HepG2 (cell line): ENCODE results near the gene ADAMTS8. TPM values are rescaled to one million over a fixed set of nuclear protein-coding genes. Genes with fewer than 3 reads are reported as not detected.

Experiments used
- ATAC-seq: fragments of 200-7000 bp; cut with Tn5 transposase; 3 replicates; pipeline ENCODE4 v1.9.1; 2020; ENCODE audit warnings: mild to moderate bottlenecking, moderate library complexity
- BruUV-seq: library from RNA; stranded (reverse); fragments of 400-500 nt; replicated peaks from 2 replicates; lab custom pipeline; 2021; lab: Mats Ljungman, UMichigan
- CTCF ChIA-PET: fragments of 300-600 bp; formaldehyde crosslinking; extraction: SDS; loops from one replicate; lab custom pipeline; 2021; ENCODE audit warnings: low total read pairs, inconsistent platforms, low intra/inter-chr PET ratio; lab: Yijun Ruan, JAX
- POLR2A ChIA-PET: fragments of 350-600 bp; sonication (Branson Sonifier 250); formaldehyde crosslinking; loops from one replicate; lab custom pipeline; 2020; ENCODE audit warnings: antibody characterized with exemption, inconsistent platforms; lab: Yijun Ruan, JAX
- DNase-seq: peaks from one replicate; pipeline ENCODE4 v3.0.0-alpha.2; 2015; ENCODE audit warnings: low spot score
- FAIRE-seq: peaks from 3 replicates; lab custom pipeline; 2011; peaks lifted over from hg19 to GRCh38; lab: Jason Lieb, UNC
- H2AFZ ChIP-seq: one replicate; pipeline ENCODE4 v1.6.1; 2011; ENCODE audit warnings: low read length, inconsistent platforms
- H3K27ac ChIP-seq: fragments of 300-600 bp; 3 replicates; pipeline ENCODE4 v1.8.0; 2011; ENCODE audit warnings: mixed run types, mild to moderate bottlenecking, mixed read lengths, low read length, inconsistent platforms; ENCODE audit not compliant: insufficient read depth; ENCODE audit errors: extremely low read length
- H3K27me3 ChIP-seq, 2 experiments: fragments of 200-600 bp in 1 of 2; 2 replicates in 1 of 2; 3 replicates in 1 of 2; pipeline versions ENCODE4 v1.6.0 to v1.8.0; 2011; ENCODE audit warnings: low read length in 2 of 2, mild to moderate bottlenecking in 2 of 2, moderate library complexity in 2 of 2, inconsistent platforms in 1 of 2; ENCODE audit not compliant: insufficient read depth in 2 of 2, control insufficient read depth in 1 of 2
- H3K36me3 ChIP-seq, 2 experiments: fragments of 200-600 bp in 1 of 2; replicated peaks in 1 of 2; 2 replicates in 1 of 2; 3 replicates in 1 of 2; pipeline versions ENCODE4 v1.5.1 to v1.8.0; 2011; ENCODE audit warnings: low read length in 2 of 2, inconsistent platforms in 1 of 2; ENCODE audit not compliant: insufficient read depth in 2 of 2, control insufficient read depth in 1 of 2
- H3K4me1 ChIP-seq: 2 replicates; pipeline ENCODE4 v1.5.1; 2012; ENCODE audit warnings: low read length, inconsistent platforms; ENCODE audit not compliant: insufficient read depth
- H3K4me2 ChIP-seq: 2 replicates; pipeline ENCODE4 v1.6.0; 2011; ENCODE audit warnings: low read depth, low read length, inconsistent platforms
- H3K4me3 ChIP-seq, 3 experiments: fragments of 200-600 bp in 1 of 3; sonication (generic), shearing (Covaris generic) in 1 of 3; replicated peaks in 1 of 3; 2 replicates each; pipeline ENCODE4 v1.5.1; 2011 to 2016; ENCODE audit warnings: low read length in 3 of 3, inconsistent platforms in 2 of 3, low read depth in 2 of 3, mild to moderate bottlenecking in 2 of 3, control low read depth in 1 of 3, mixed read lengths in 1 of 3; ENCODE audit not compliant: insufficient read depth in 1 of 3
- H3K79me2 ChIP-seq: one replicate; pipeline ENCODE4 v1.6.1; 2011; ENCODE audit warnings: low read length, inconsistent platforms; ENCODE audit not compliant: insufficient read depth
- H3K9ac ChIP-seq: 2 replicates; pipeline ENCODE4 v1.6.0; 2011; ENCODE audit warnings: mild to moderate bottlenecking, low read depth, low read length, inconsistent platforms; ENCODE audit not compliant: insufficient read depth
- H3K9me3 ChIP-seq: 2 replicates; pipeline ENCODE4 v1.5.1; 2012; ENCODE audit warnings: mild to moderate bottlenecking, low read length
- H4K20me1 ChIP-seq: 2 replicates; pipeline ENCODE4 v1.6.0; 2011; ENCODE audit warnings: inconsistent platforms, mild to moderate bottlenecking, low read length, moderate library complexity; ENCODE audit not compliant: insufficient read depth
- PAXIP1 ChIP-seq: sonication (generic); formaldehyde crosslinking; conservative IDR thresholded peaks from 2 replicates; pipeline ENCODE4 v1.4.0; 2020; ENCODE audit warnings: mild to moderate bottlenecking, missing genetic modification reagents, moderate library complexity
- RFX3 ChIP-seq: IDR thresholded peaks from 2 replicates; pipeline ENCODE4 v1.6.1; 2016; ENCODE audit warnings: missing biosample characterization, missing genetic modification reagents
- SRSF9 ChIP-seq: fragments of 200-400 bp; formaldehyde crosslinking; IDR thresholded peaks from 2 replicates; pipeline ENCODE4 v1.6.1; 2018; ENCODE audit warnings: borderline replicate concordance, mild to moderate bottlenecking, low read depth, low read length; ENCODE audit not compliant: insufficient read depth, poor library complexity, severe bottlenecking
- ZBTB40 ChIP-seq, 2 experiments: fragments of 450-650 bp in 1 of 2; sonication (generic) in 1 of 2; formaldehyde crosslinking in 1 of 2; IDR thresholded peaks; 2 replicates each; pipeline versions ENCODE4 v1.6.1 to v1.8.0; 2016 to 2022; ENCODE audit warnings: antibody characterized with exemption in 1 of 2, mild to moderate bottlenecking in 1 of 2, missing genetic modification reagents in 1 of 2
- WGBS: methylation state at CpG from one replicate; pipeline ENCODE4 v1.1.6; 2017; ENCODE audit warnings: low lambda C conversion rate; 5-methylcytosine and 5-hydroxymethylcytosine counted together
- in situ Hi-C: cut with HindIII; loops from 2 replicates; pipeline ENCODE4 v1.10.0; 2017; ENCODE audit warnings: low pct_unique_long_range_greater_than_20kb; ENCODE audit not compliant: extremely low pct_ligation_motif_present
- intact Hi-C: fragments of 100-400 bp; cut with micrococcal nuclease; formaldehyde crosslinking; loops from one replicate; pipeline ENCODE4 v1.10.0; 2022; ENCODE audit not compliant: unreplicated experiment
- polyA plus RNA-seq, 8 experiments: library from polyadenylated mRNA; depleted of rRNA in 3 of 8; stranded (reverse) in 7 of 8; unstranded in 1 of 8; fragments of >200 nt; fragmentation: Illumina TruSeq in 4 of 8; extraction: Trizol in 4 of 8; gene quantifications; 2 replicates each; pipeline versions ENCODE4 v1.2.1 to v1.2.3, GENCODE V29; 2011 to 2016; ENCODE audit warnings: low read depth in 4 of 8, missing spikeins in 1 of 8, mixed read lengths in 1 of 8; ENCODE audit not compliant: insufficient read depth in 1 of 8
- total RNA-seq, 5 experiments: library from RNA; depleted of rRNA; stranded (reverse); fragments of >200 nt; fragmentation: Illumina TruSeq; extraction: Trizol; gene quantifications; 2 replicates each; pipeline ENCODE4 v1.2.3, GENCODE V29; 2016; ENCODE audit warnings: low read depth in 1 of 5

ADAMTS8 gene
- total and polyA plus RNA-seq, 2 of the 13 experiments (the other 11 are each of a cell fraction or from before 2014, with no cell fraction given) = not detected

GRCh38 chr11:130452940-130453339 is 24.5 kb upstream of the ADAMTS8 start:
- Histone ChIP-seq H3K36me3 (no peaks in the 10 kb centered on the region), H3K79me2 (no peaks in the 10 kb centered on the region), H3K4me2 (no peak overlapping the region), H3K27me3 (peaks cover 4 to 57% of the 10 kb centered on the region in 2 experiments; a peak in 3 of 5 replicates), H3K27ac (no peak overlapping the region), H3K9ac (no peak overlapping the region), H3K4me1 (peaks cover 7% of the 10 kb centered on the region; the same call in 1 of the 2 replicates), H2AFZ (no peak overlapping the region), H3K4me3 (no peak overlapping the region), H4K20me1 (no peaks in the 10 kb centered on the region), H3K9me3 (no peaks in the 10 kb centered on the region)
- ChIA-PET POLR2A (no interaction called here), CTCF (no interaction called here)
- no peak for TF ChIP-seq RFX3
- intact Hi-C loops (no loop called here), in situ Hi-C loops (no loop called here)
- ATAC-seq (no peak), FAIRE-seq (no peak), DNase-seq (no peak)
- no TSS peak for BruUV-seq
- 28% methylated on average over 5 of the region's 6 CpGs for WGBS

- ChIA-PET POLR2A (no interaction called here), CTCF (no interaction called here)
- Histone ChIP-seq H4K20me1 (no peaks in the 10 kb centered on the region), H3K4me2 (no peak overlapping the region), H3K27ac (no peak overlapping the region), H3K79me2 (no peaks in the 10 kb centered on the region), H2AFZ (no peak overlapping the region), H3K36me3 (no peaks in the 10 kb centered on the region), H3K4me3 (no peak overlapping the region), H3K27me3 (peaks cover 4 to 50% of the 10 kb centered on the region in 2 experiments; a peak in 3 of 5 replicates), H3K9ac (no peak overlapping the region), H3K9me3 (no peaks in the 10 kb centered on the region), H3K4me1 (no peaks in the 10 kb centered on the region)
- BruUV-seq = no TSS peak
- DNase-seq (no peak), ATAC-seq (no peak), FAIRE-seq (no peak)
- 50% methylated on average over 9 of the region's 9 CpGs for WGBS
- intact Hi-C loops (no loop called here), in situ Hi-C loops (no loop called here)
- TF ChIP-seq PAXIP1 (CRISPR knock-in tag) = no peak
- no peak for TF ChIP-seq SRSF9
- TF ChIP-seq ZBTB40 (IDR thresholded peaks at IDR 0.05) = no peak
- TF ChIP-seq ZBTB40 (CRISPR knock-in tag; IDR thresholded peaks at IDR 0.05) = no peak
Observed at GRCh38 chr11:130452176-130452575, 23.8 kb upstream of the ADAMTS8 start.
